M059J (cell line): ENCODE data around the gene SPRR2D. TPM values are rescaled to one million over a fixed set of nuclear protein-coding genes. Genes with fewer than 3 reads are reported as not detected.
"Not testable (repeated sequence)": the region's sequence is repeated elsewhere in the genome, so short reads cannot be mapped to it uniquely, and the experiment has no call there.

Experiments used
- DNase-seq: peaks from one replicate; pipeline ENCODE4 v3.0.0-alpha.2; 2012; ENCODE audit warnings: low read depth
- total RNA-seq: library from RNA; depleted of rRNA; stranded (reverse); fragments of >200 nt; shearing (Covaris generic); gene quantifications from 2 replicates; pipeline ENCODE4 v1.2.3, GENCODE V29; 2014; rRNA removed

Gene SPRR2D
- not detected in 2 replicates for total RNA-seq

- DNase-seq, result no peak
These were observed at the start of gene SPRR2D for GRCh38 chr1:153040950-153041631. TSS of gene SPRR2D (minus strand) at chr1:153041120. CDS start at chr1:153040346, 774 bp downstream.

- no peak for DNase-seq
These were observed 46.7 kb upstream of the SPRR2D start for GRCh38 chr1:153087652-153088051.

- DNase-seq, result no peak
These were observed 40.8 kb upstream of the SPRR2D start for GRCh38 chr1:153081736-153082135.

GRCh38 chr1:153072806-153073726, 32.1 kb upstream of the SPRR2D start:
- no peak for DNase-seq

- DNase-seq, result no peak
These were observed 30.6 kb upstream of the SPRR2D start, which contains the start of gene SPRR2B for GRCh38 chr1:153071511-153071910. TSS of gene SPRR2B (minus strand) at chr1:153071611. CDS start at chr1:153070839, 772 bp downstream.

GRCh38 chr1:153070243-153070642, 29.3 kb upstream of the SPRR2D start:
- DNase-seq, result no peak

- peak; percentile 1 for DNase-seq
These were observed 18.2 kb upstream of the SPRR2D start for GRCh38 chr1:153058826-153059784.

- DNase-seq, result no peak
These were observed 17.2 kb upstream of the SPRR2D start for GRCh38 chr1:153058154-153058553.

- no peak for DNase-seq
These were observed 16.5 kb upstream of the SPRR2D start, which contains the start of gene SPRR2A for GRCh38 chr1:153057375-153057774. TSS of gene SPRR2A (minus strand) at chr1:153057512. CDS start at chr1:153056735, 777 bp downstream.

GRCh38 chr1:153056111-153056510, 15.2 kb upstream of the SPRR2D start:
- not testable (repeated sequence) for DNase-seq

- no peak for DNase-seq
These were observed 8.3 kb upstream of the SPRR2D start for GRCh38 chr1:153049211-153049610.

- DNase-seq, result no peak
These were observed 5.7 kb downstream of the SPRR2D start for GRCh38 chr1:153035211-153035610.

GRCh38 chr1:153032677-153033308, 8.1 kb downstream of the SPRR2D start:
- peak; percentile 69 for DNase-seq

- no peak for DNase-seq
These were observed 8.8 kb downstream of the SPRR2D start for GRCh38 chr1:153032073-153032472.

GRCh38 chr1:153030895-153031294, 10.0 kb downstream of the SPRR2D start, which contains the start of gene SPRR1B:
TSS of gene SPRR1B (plus strand) at chr1:153031203. CDS start at chr1:153032346, 1,143 bp downstream.
- DNase-seq, result no peak

GRCh38 chr1:153028766-153029165, 12.2 kb downstream of the SPRR2D start:
- no peak for DNase-seq

GRCh38 chr1:153025797-153026196, 15.1 kb downstream of the SPRR2D start:
- no peak for DNase-seq

- no peak for DNase-seq
These were observed 16.5 kb downstream of the SPRR2D start for GRCh38 chr1:153024413-153024812.

- DNase-seq, result no peak
These were observed 17.8 kb downstream of the SPRR2D start for GRCh38 chr1:153023109-153023508.

- not testable (repeated sequence) for DNase-seq
These were observed 18.6 kb downstream of the SPRR2D start for GRCh38 chr1:153022340-153022739.

- DNase-seq, result not testable (repeated sequence)
These were observed 19.1 kb downstream of the SPRR2D start for GRCh38 chr1:153021829-153022228.
